Vagina (tissue), 2 donors: Measurements from ENCODE around the gene AGFG1. TPM values are rescaled to one million over a fixed set of nuclear protein-coding genes. Genes with fewer than 3 reads are reported as not detected.

Source experiments
- DNase-seq, 2 donors: peaks; one replicate each; pipeline ENCODE4 v3.0.0-alpha.2; 2017; ENCODE audit errors: extremely low spot score in 2 of 2
- H3K27ac ChIP-seq: fragments of 200-600 bp; sonication (generic); one replicate; pipeline ENCODE4 v1.5.1; 2019
- H3K27me3 ChIP-seq: fragments of 200-600 bp; sonication (generic); one replicate; pipeline ENCODE4 v1.5.1; 2019
- H3K36me3 ChIP-seq, 2 donors: fragments of 200-600 bp; sonication (generic); one replicate each; pipeline ENCODE4 v1.5.1; 2017 to 2019
- H3K4me1 ChIP-seq: fragments of 200-600 bp; sonication (generic); one replicate; pipeline ENCODE4 v1.5.1; 2019
- H3K4me3 ChIP-seq, 2 donors: fragments of 200-600 bp; sonication (generic); 1 replicate in 1 of 2; 2 replicates in 1 of 2; pipeline ENCODE4 v1.5.1; 2016 to 2019
- H3K9me3 ChIP-seq: fragments of 200-600 bp; sonication (generic); one replicate; pipeline ENCODE4 v1.5.1; 2019
- CTCF ChIP-seq, 3 experiments: fragments of 450-650 bp in 2 of 3; fragments of 200-600 bp in 1 of 3; sonication (generic) in 1 of 3; IDR thresholded peaks; one replicate each; pipeline ENCODE4 v1.5.1; 2017 to 2019; ENCODE audit warnings: antibody characterized with exemption in 3 of 3, mild to moderate bottlenecking in 2 of 3, moderate library complexity in 2 of 3
- POLR2A ChIP-seq, 2 donors: fragments of 450-650 bp; IDR thresholded peaks; one replicate each; pipeline ENCODE4 v1.6.1; 2017; ENCODE audit warnings: antibody characterized with exemption in 2 of 2, mild to moderate bottlenecking in 2 of 2, moderate library complexity in 2 of 2
- POLR2AphosphoS5 ChIP-seq, 2 donors: sonication (generic); formaldehyde crosslinking; IDR thresholded peaks; one replicate each; pipeline ENCODE4 v1.9.0; 2017; ENCODE audit warnings: antibody characterized with exemption in 2 of 2, mild to moderate bottlenecking in 2 of 2, low read depth in 1 of 2; ENCODE audit not compliant: insufficient read depth in 1 of 2
- intact Hi-C: fragments of 100-400 bp; cut with DNase I; formaldehyde crosslinking; loops from one replicate; pipeline ENCODE4 v1.15.1; 2023
- microRNA-seq: library from miRNA; unstranded; fragments of <30 nt; microRNA quantifications from one replicate; pipeline ENCODE4, GENCODE V29; 2017; ENCODE audit warnings: borderline number of aligned reads, borderline replicate concordance
- total RNA-seq: library from RNA; depleted of rRNA; stranded (reverse); fragments of >200 nt; gene quantifications from one replicate; pipeline ENCODE4 v1.2.3, GENCODE V29; 2016

Gene AGFG1
- total RNA-seq, 1 donor from 2014 or later = 53.3 TPM

- Histone ChIP-seq H3K9me3 (no peaks in the 10 kb centered on the region), H3K27ac (no peak overlapping the region), H3K36me3 (no peaks in the 10 kb centered on the region), H3K27me3 (no peaks in the 10 kb centered on the region), H3K4me3 (no peak overlapping the region), H3K4me1 (no peaks in the 10 kb centered on the region)
- DNase-seq = no peak
- TF ChIP-seq POLR2A (IDR thresholded peaks at IDR 0.05) = no peak
- TF ChIP-seq POLR2AphosphoS5 (IDR thresholded peaks at IDR 0.05; ENCODE audit: insufficient read depth in 1 of 2, low read depth in 1 of 2) = no peak
- no peak for TF ChIP-seq CTCF (IDR thresholded peaks at IDR 0.05)
- intact Hi-C loops = no loop called here
Measured at GRCh38 chr2:227606476-227606875, 134.5 kb downstream of the AGFG1 start.

DNA sequence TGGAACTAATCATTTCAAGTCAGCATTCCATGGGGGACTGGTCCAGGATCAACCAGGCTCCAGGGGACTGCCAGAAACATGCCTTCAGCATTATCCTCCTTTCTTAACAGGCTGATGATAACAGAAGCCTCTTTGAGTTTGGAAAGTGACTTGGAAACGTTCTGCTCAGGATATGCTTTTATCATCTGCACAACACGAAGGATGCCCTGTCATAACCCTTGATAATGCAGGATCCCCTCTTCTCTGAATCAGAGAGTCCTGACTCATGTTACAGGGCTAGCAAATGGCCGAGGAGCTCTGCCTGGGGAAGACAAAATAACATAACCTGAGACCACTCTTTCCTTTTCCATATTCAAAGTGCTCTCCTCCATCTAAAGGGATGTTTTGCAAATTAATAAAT is 136.0 kb downstream of the AGFG1 start:
- TF ChIP-seq POLR2A (IDR thresholded peaks at IDR 0.05) (no peak), CTCF (IDR thresholded peaks at IDR 0.05) (no peak), POLR2AphosphoS5 (IDR thresholded peaks at IDR 0.05; ENCODE audit: insufficient read depth in 1 of 2, low read depth in 1 of 2) (no peak)
- no peaks in the 10 kb centered on the region for H3K36me3 ChIP-seq
- H3K27me3 ChIP-seq = no peaks in the 10 kb centered on the region
- H3K9me3 ChIP-seq = no peaks in the 10 kb centered on the region
- H3K4me3 ChIP-seq = no peak overlapping the region
- DNase-seq = no peak
- H3K4me1 ChIP-seq = no peaks in the 10 kb centered on the region
- intact Hi-C loops = no loop called here
- no peak overlapping the region for H3K27ac ChIP-seq

GRCh38 chr2:227608561-227609338 is 136.8 kb downstream of the AGFG1 start:
- Histone ChIP-seq H3K27ac (no peak overlapping the region), H3K4me3 (no peak overlapping the region), H3K4me1 (no peaks in the 10 kb centered on the region), H3K36me3 (no peaks in the 10 kb centered on the region), H3K9me3 (no peaks in the 10 kb centered on the region), H3K27me3 (no peaks in the 10 kb centered on the region)
- no peak for DNase-seq
- no peak for TF ChIP-seq POLR2A (IDR thresholded peaks at IDR 0.05)
- TF ChIP-seq CTCF (IDR thresholded peaks at IDR 0.05) = no peak
- no peak for TF ChIP-seq POLR2AphosphoS5 (IDR thresholded peaks at IDR 0.05; ENCODE audit: insufficient read depth in 1 of 2, low read depth in 1 of 2)
- intact Hi-C loops = no loop called here

- DNase-seq = no peak
- Histone ChIP-seq H3K4me1 (no peaks in the 10 kb centered on the region), H3K27ac (no peak overlapping the region), H3K4me3 (no peak overlapping the region), H3K9me3 (no peaks in the 10 kb centered on the region), H3K27me3 (no peaks in the 10 kb centered on the region), H3K36me3 (no peaks in the 10 kb centered on the region)
- TF ChIP-seq CTCF (IDR thresholded peaks at IDR 0.05) = no peak
- TF ChIP-seq POLR2A (IDR thresholded peaks at IDR 0.05) = no peak
- no peak for TF ChIP-seq POLR2AphosphoS5 (IDR thresholded peaks at IDR 0.05; ENCODE audit: insufficient read depth in 1 of 2, low read depth in 1 of 2)
- intact Hi-C loops = no loop called here
Measured at GRCh38 chr2:227610123-227610522, 138.2 kb downstream of the AGFG1 start.

Small RNAs within 50 kb of the gene (microRNA-seq; reads per million reads assigned to microRNA genes)
- not detected for gene MIR5703

Other genes with a start within 250 kb of the AGFG1 start
- gene MFF, start 146.9 kb upstream of the AGFG1 start, total RNA-seq = 109 TPM
- not detected for gene TM4SF20, start 92.8 kb upstream of the AGFG1 start, total RNA-seq
- gene SCYGR1, start 84.2 kb upstream of the AGFG1 start, total RNA-seq = not detected
- not detected for gene SCYGR2, start 126.7 kb downstream of the AGFG1 start, total RNA-seq
- gene SCYGR3, start 142.7 kb downstream of the AGFG1 start, total RNA-seq = not detected
- not detected for gene SCYGR4, start 145.3 kb downstream of the AGFG1 start, total RNA-seq
- not detected for gene SCYGR5, start 194.6 kb downstream of the AGFG1 start, total RNA-seq
- 7.4 TPM for gene SLC19A3, start 245.9 kb downstream of the AGFG1 start, total RNA-seq